Activated CD8-positive, alpha-beta memory T cell treated with anti-CD3 and anti-CD28 coated beads, Interleukin-2, amount 50 U/mL, for 48 hours (primary cell): Measurements from ENCODE around the gene MFSD8.
"Not testable (repeated sequence)": the region's sequence is repeated elsewhere in the genome, so short reads cannot be mapped to it uniquely, and the experiment has no call there.

ENCODE experiments used
- DNase-seq: peaks from one replicate; pipeline ENCODE4 v3.0.0-alpha.2; 2020

The MFSD8 gene

GRCh38 chr4:127930175-127930574, 34.8 kb downstream of the MFSD8 start:
- no peak for DNase-seq

GRCh38 chr4:127925720-127926119, 39.3 kb downstream of the MFSD8 start:
- not testable (repeated sequence) for DNase-seq

- DNase-seq = no peak
Measured at GRCh38 chr4:127922226-127922625, 42.7 kb downstream of the MFSD8 start.

GRCh38 chr4:127920521-127920920, 44.5 kb downstream of the MFSD8 start:
- no peak for DNase-seq

- no peak for DNase-seq
Measured at GRCh38 chr4:127917151-127917550, 47.8 kb downstream of the MFSD8 start.

- no peak for DNase-seq
Measured at GRCh38 chr4:127916512-127916911, 48.5 kb downstream of the MFSD8 start.

- no peak for DNase-seq
Measured at GRCh38 chr4:127905029-127905428, 59.9 kb downstream of the MFSD8 start.

GRCh38 chr4:127899682-127900081, 65.3 kb downstream of the MFSD8 start:
- not testable (repeated sequence) for DNase-seq

GRCh38 chr4:127896528-127896927, 68.4 kb downstream of the MFSD8 start:
- DNase-seq = no peak

GRCh38 chr4:127896069-127896468, 68.9 kb downstream of the MFSD8 start:
- no peak for DNase-seq

- DNase-seq = no peak
Measured at GRCh38 chr4:127889903-127890302, 75.1 kb downstream of the MFSD8 start.

- no peak for DNase-seq
Measured at GRCh38 chr4:127888559-127888958, 76.4 kb downstream of the MFSD8 start.

- DNase-seq = no peak
Measured at GRCh38 chr4:127881563-127881864, 83.5 kb downstream of the MFSD8 start.

GRCh38 chr4:127880763-127881562, 84.0 kb downstream of the MFSD8 start, which contains the start of gene PLK4:
PLK4 (plus strand) TSS chr4:127880893; CDS start chr4:127881135, 242 bp downstream.
- peak; percentile 98 for DNase-seq

GRCh38 chr4:127875791-127876190, 89.2 kb downstream of the MFSD8 start:
- no peak for DNase-seq

- DNase-seq = no peak
Measured at GRCh38 chr4:127870688-127871087, 94.3 kb downstream of the MFSD8 start.

GRCh38 chr4:127870281-127870680, 94.7 kb downstream of the MFSD8 start:
- no peak for DNase-seq

- no peak for DNase-seq
Measured at GRCh38 chr4:127868196-127868595, 96.8 kb downstream of the MFSD8 start.
